Glomerular endothelial cell (primary cell): ENCODE results near the gene TIA1. TPM values are rescaled to one million over a fixed set of nuclear protein-coding genes. Genes with fewer than 3 reads are reported as not detected.
"Not testable (repeated sequence)": the region's sequence is repeated elsewhere in the genome, so short reads cannot be mapped to it uniquely, and the experiment has no call there.

Experiments
- DNase-seq: peaks from one replicate; pipeline ENCODE4 v3.0.0-alpha.2; 2011; ENCODE audit warnings: low read depth, low spot score; ENCODE audit errors: extremely low read depth
- total RNA-seq: library from RNA; depleted of rRNA; stranded (reverse); fragments of >200 nt; gene quantifications from 2 replicates; pipeline ENCODE4 v1.2.3, GENCODE V29; 2015

TIA1 gene
- total RNA-seq, 1 donor from 2014 or later = 91.8 TPM

DNA sequence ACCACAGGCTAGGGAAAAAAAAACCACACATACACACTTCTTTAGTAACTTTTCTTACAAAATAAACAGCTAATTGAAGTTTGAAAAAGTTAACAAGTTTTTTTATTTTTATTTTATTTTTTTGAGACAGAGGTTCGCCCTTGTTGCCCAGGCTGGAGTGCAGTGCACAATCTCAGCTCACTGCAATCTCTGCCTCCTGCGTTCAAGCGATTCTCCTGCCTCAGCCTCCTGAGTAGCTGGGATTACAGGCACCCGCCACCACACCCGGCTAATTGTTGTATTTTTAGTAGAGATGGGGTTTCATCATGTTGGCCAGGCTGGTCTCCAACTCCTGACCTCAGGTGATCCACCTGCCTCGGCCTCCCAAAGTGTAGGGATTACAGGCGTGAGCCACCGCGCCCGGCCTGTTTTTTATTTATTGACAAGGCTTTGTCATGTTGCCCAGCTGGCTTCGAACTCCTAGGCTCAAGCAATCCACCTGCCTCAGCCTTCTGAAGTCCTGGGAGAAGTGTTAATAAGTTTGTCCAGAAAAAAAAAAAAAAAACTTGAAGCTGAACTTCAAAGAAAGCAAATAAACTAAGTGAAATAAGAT is 78.7 kb downstream of the TIA1 start:
- DNase-seq = not testable (repeated sequence)

DNA sequence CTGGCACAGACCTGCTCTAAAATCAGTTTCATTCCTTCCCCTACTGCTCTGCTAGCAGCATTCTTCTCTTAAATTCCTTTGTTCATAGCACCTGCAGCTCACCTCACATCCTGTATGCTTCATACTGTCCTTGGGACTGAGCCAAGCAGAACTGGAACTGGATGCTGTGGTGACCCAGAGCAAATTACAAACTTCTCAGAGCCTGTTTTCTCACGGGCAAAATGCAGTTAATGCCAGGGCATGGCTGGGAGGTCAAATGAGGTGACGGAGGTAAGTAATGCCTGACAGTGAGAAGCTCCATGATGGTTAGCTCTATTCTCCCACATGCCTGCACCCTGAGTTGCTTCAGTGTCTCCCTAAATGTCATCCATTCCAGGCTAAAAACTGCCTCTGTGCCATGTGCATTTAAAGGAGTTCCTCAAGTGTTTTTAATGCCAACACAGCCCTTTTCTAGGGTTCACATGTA is 87.3 kb downstream of the TIA1 start:
- DNase-seq = no peak

DNA sequence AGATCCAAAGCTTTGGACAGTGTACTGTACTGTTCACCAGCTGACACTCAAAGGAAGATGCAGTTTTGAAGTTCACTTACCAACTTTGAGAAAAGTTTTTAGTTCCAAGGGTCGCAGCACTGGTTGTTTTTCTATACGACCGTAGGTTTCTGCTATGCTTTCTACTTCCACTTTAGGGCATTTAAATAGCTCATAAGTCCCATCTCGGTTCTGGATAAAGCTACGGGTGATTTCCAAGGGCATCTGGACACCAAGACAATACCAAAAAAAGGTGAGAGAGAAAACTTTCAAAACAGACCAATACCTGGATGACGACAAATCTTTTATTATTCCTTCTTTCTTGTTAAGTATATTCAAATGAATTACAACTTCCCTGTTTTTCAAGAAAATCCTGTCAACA is 87.9 kb downstream of the TIA1 start:
- no peak for DNase-seq

Other genes with a start within 250 kb of the TIA1 start
- gene PCBP1, start 161.2 kb downstream of the TIA1 start, total RNA-seq = 140 and 237 TPM in 2 replicates
- 8.4 and 16.6 TPM in 2 replicates for gene C2orf42, start 57.6 kb downstream of the TIA1 start, total RNA-seq
- 37.0 and 44.5 TPM in 2 replicates for gene PCYOX1, start 9.5 kb upstream of the TIA1 start, total RNA-seq
- 147 and 159 TPM in 2 replicates for gene SNRPG, start 45.1 kb upstream of the TIA1 start, total RNA-seq
- gene FAM136A, start 53.4 kb upstream of the TIA1 start, total RNA-seq = 31.2 and 35.6 TPM in 2 replicates